KBM-7 (cell line): ENCODE results near the gene RASGRP2.

Experiments used
- DNase-seq: peaks from one replicate; pipeline ENCODE4 v3.0.0-alpha.2; 2015
- in situ Hi-C: fragments of 300-500 bp; cut with MboI; formaldehyde crosslinking; loops from 2 replicates; pipeline ENCODE4 v1.14.3; 2020; ENCODE audit warnings: low sequenced_read_pairs, low pct_unique_long_range_greater_than_20kb, mixed read lengths

Gene RASGRP2

GRCh38 chr11:64745189-64745520 is 1.2 kb upstream of the RASGRP2 start:
- in situ Hi-C loops: no loop called here
- DNase-seq: peak; percentile 90

- DNase-seq: no peak
- in situ Hi-C loops: no loop called here
These were observed 724 bp upstream of the RASGRP2 start for GRCh38 chr11:64744544-64745188.

- in situ Hi-C loops: no loop called here
- DNase-seq: peak; percentile 76
These were observed 902 bp downstream of the RASGRP2 start for GRCh38 chr11:64742889-64743590.

GRCh38 chr11:64742087-64742888 is 1.7 kb downstream of the RASGRP2 start:
- in situ Hi-C loops: no loop called here
- DNase-seq: no peak

GRCh38 chr11:64741375-64742086 is 2.4 kb downstream of the RASGRP2 start:
- no peak for DNase-seq
- in situ Hi-C loops: no loop called here

GRCh38 chr11:64739871-64740270 is 4.1 kb downstream of the RASGRP2 start:
- in situ Hi-C loops: no loop called here
- no peak for DNase-seq

GRCh38 chr11:64736654-64737053 is 7.3 kb downstream of the RASGRP2 start:
- in situ Hi-C loops: no loop called here
- no peak for DNase-seq

GRCh38 chr11:64735725-64736259 is 8.2 kb downstream of the RASGRP2 start:
- in situ Hi-C loops: no loop called here
- no peak for DNase-seq

- DNase-seq: no peak
- in situ Hi-C loops: no loop called here
These were observed 8.9 kb downstream of the RASGRP2 start for GRCh38 chr11:64734811-64735724.

GRCh38 chr11:64731601-64732000 is 12.3 kb downstream of the RASGRP2 start:
- in situ Hi-C loops: no loop called here
- no peak for DNase-seq

GRCh38 chr11:64729851-64730382 is 14.0 kb downstream of the RASGRP2 start:
- no peak for DNase-seq
- in situ Hi-C loops: no loop called here

- DNase-seq: no peak
- in situ Hi-C loops: no loop called here
These were observed 15.1 kb downstream of the RASGRP2 start for GRCh38 chr11:64728757-64729365.

- in situ Hi-C loops: no loop called here
- DNase-seq: no peak
These were observed 16.9 kb downstream of the RASGRP2 start for GRCh38 chr11:64726867-64727530.

GRCh38 chr11:64726211-64726641 is 17.7 kb downstream of the RASGRP2 start:
- in situ Hi-C loops: no loop called here
- no peak for DNase-seq

- in situ Hi-C loops: no loop called here
- DNase-seq: no peak
These were observed 18.9 kb downstream of the RASGRP2 start for GRCh38 chr11:64724863-64725532.

- no peak for DNase-seq
- in situ Hi-C loops: no loop called here
These were observed 19.8 kb downstream of the RASGRP2 start for GRCh38 chr11:64723907-64724862.
